WTC11 (cell line): ENCODE measurements around the gene FHIP1B. TPM values are rescaled to one million over a fixed set of nuclear protein-coding genes. Genes with fewer than 3 reads are reported as not detected.
A peak's percentile ranks its signal among the peaks of the same experiment; 100 is the strongest.

Experiments used
- ATAC-seq: fragments of 200-7000 bp; cut with Tn5 transposase; 2 replicates; pipeline ENCODE4 v1.10.0; 2021; ENCODE audit warnings: mild to moderate bottlenecking, moderate library complexity
- CTCF ChIA-PET: fragments of 300-600 bp; sonication (Branson Sonifier 250); formaldehyde crosslinking; loops from one replicate; lab custom pipeline; 2021; ENCODE audit warnings: antibody characterized with exemption; lab: Charles Lee
- POLR2A ChIA-PET: fragments of 350-600 bp; sonication (Branson Sonifier 250); formaldehyde crosslinking; loops from one replicate; lab custom pipeline; 2021; ENCODE audit warnings: antibody characterized with exemption; lab: Charles Lee
- DNase-seq: peaks from one replicate; pipeline ENCODE4 v3.0.0; 2021; ENCODE audit warnings: low spot score
- H3K27ac Mint-ChIP-seq: 2 replicates; pipeline ENCODE4 v1.8.0; 2021; ENCODE audit warnings: mixed read lengths
- H3K27me3 Mint-ChIP-seq: 2 replicates; pipeline ENCODE4 v1.8.0; 2021; ENCODE audit warnings: low read depth, mild to moderate bottlenecking, moderate library complexity, mixed read lengths
- H3K36me3 Mint-ChIP-seq: 2 replicates; pipeline ENCODE4 v1.8.0; 2021; ENCODE audit warnings: mixed read lengths
- H3K4me1 Mint-ChIP-seq: 2 replicates; pipeline ENCODE4 v1.8.0; 2022; ENCODE audit warnings: mixed read lengths
- H3K4me3 Mint-ChIP-seq: 2 replicates; pipeline ENCODE4 v1.8.0; 2021; ENCODE audit warnings: mild to moderate bottlenecking, moderate library complexity, mixed read lengths
- H3K9me3 Mint-ChIP-seq: 2 replicates; pipeline ENCODE4 v1.8.0; 2021; ENCODE audit warnings: mixed read lengths
- FOXJ3 ChIP-seq: sonication (generic); formaldehyde crosslinking; IDR thresholded peaks from 2 replicates; pipeline ENCODE4 v1.9.0; 2021; ENCODE audit warnings: missing genetic modification reagents, mild to moderate bottlenecking, borderline replicate concordance
- FOXP1 ChIP-seq: sonication (generic); formaldehyde crosslinking; IDR thresholded peaks from 2 replicates; pipeline ENCODE4 v1.8.0; 2022; ENCODE audit warnings: missing genetic modification reagents, mild to moderate bottlenecking, moderate library complexity, borderline replicate concordance
- GTF2I ChIP-seq: fragments of 250-450 bp; sonication (Bioruptor Pico); conservative IDR thresholded peaks from 2 replicates; pipeline ENCODE4 v1.4.0; 2021; ENCODE audit warnings: mild to moderate bottlenecking
- JAZF1 ChIP-seq: fragments of 250-450 bp; sonication (Bioruptor Pico); IDR thresholded peaks from 2 replicates; pipeline ENCODE4 v1.9.0; 2021; ENCODE audit warnings: moderate library complexity, mild to moderate bottlenecking, inconsistent platforms
- MLX ChIP-seq: sonication (generic); formaldehyde crosslinking; IDR thresholded peaks from 2 replicates; pipeline ENCODE4 v1.8.1; 2023; ENCODE audit warnings: mild to moderate bottlenecking, missing genetic modification reagents, moderate library complexity
- MXD4 ChIP-seq: fragments of 250-450 bp; sonication (Bioruptor Pico); IDR thresholded peaks from 2 replicates; pipeline ENCODE4 v1.8.0; 2021; ENCODE audit warnings: mild to moderate bottlenecking, moderate library complexity, borderline replicate concordance
- NR1H2 ChIP-seq: sonication (generic); formaldehyde crosslinking; IDR thresholded peaks from 2 replicates; pipeline ENCODE4 v1.9.0; 2021; ENCODE audit warnings: mild to moderate bottlenecking, moderate library complexity, missing genetic modification reagents
- SMAD3 ChIP-seq: sonication (generic); formaldehyde crosslinking; IDR thresholded peaks from 2 replicates; pipeline ENCODE4 v1.8.0; 2022; ENCODE audit warnings: missing genetic modification reagents, mild to moderate bottlenecking, borderline replicate concordance
- SMAD4 ChIP-seq: sonication (generic); formaldehyde crosslinking; IDR thresholded peaks from 2 replicates; pipeline ENCODE4 v1.8.0; 2022; ENCODE audit warnings: mild to moderate bottlenecking, missing genetic modification reagents
- TEAD1 ChIP-seq: sonication (generic); formaldehyde crosslinking; IDR thresholded peaks from 2 replicates; pipeline ENCODE4 v1.8.0; 2022; ENCODE audit warnings: mild to moderate bottlenecking, missing genetic modification reagents
- ZBTB43 ChIP-seq: sonication (generic); formaldehyde crosslinking; IDR thresholded peaks from 2 replicates; pipeline ENCODE4 v1.8.1; 2023; ENCODE audit warnings: mild to moderate bottlenecking, missing genetic modification reagents
- ZNF396 ChIP-seq: fragments of 250-450 bp; sonication (Bioruptor Pico); IDR thresholded peaks from 2 replicates; pipeline ENCODE4 v1.8.0; 2021; ENCODE audit warnings: mild to moderate bottlenecking, moderate library complexity, borderline replicate concordance
- total RNA-seq: library from RNA; stranded (reverse); gene quantifications from 3 replicates; pipeline ENCODE4 v1.2.3, GENCODE V29; 2021
- TF ChIP-seq, protein P1 (sequence below): fragments of 250-450 bp; sonication (Bioruptor Pico); IDR thresholded peaks from 2 replicates; pipeline ENCODE4 v2.1.2; 2022; ENCODE audit warnings: mild to moderate bottlenecking, moderate library complexity
- TF ChIP-seq, protein P2 (sequence below): sonication (generic); formaldehyde crosslinking; IDR thresholded peaks from 2 replicates; pipeline ENCODE4 v1.8.0; 2022; ENCODE audit warnings: mild to moderate bottlenecking, missing genetic modification reagents
- TF ChIP-seq, protein P3 (sequence below): sonication (generic); formaldehyde crosslinking; IDR thresholded peaks from 2 replicates; pipeline ENCODE4 v1.8.0; 2022; ENCODE audit warnings: mild to moderate bottlenecking, missing genetic modification reagents
- TF ChIP-seq, protein P4 (sequence below): sonication (generic); formaldehyde crosslinking; IDR thresholded peaks from 2 replicates; pipeline ENCODE4 v1.8.1; 2022; ENCODE audit warnings: low read depth, mild to moderate bottlenecking, moderate library complexity, missing genetic modification reagents, borderline replicate concordance
- TF ChIP-seq, protein P5 (sequence below): sonication (generic); formaldehyde crosslinking; IDR thresholded peaks from 2 replicates; pipeline ENCODE4 v1.8.1; 2022; ENCODE audit warnings: mild to moderate bottlenecking, missing genetic modification reagents, moderate library complexity, borderline replicate concordance

FHIP1B gene
- total RNA-seq, 1 experiment from 2014 or later = 24.8 TPM

DNA sequence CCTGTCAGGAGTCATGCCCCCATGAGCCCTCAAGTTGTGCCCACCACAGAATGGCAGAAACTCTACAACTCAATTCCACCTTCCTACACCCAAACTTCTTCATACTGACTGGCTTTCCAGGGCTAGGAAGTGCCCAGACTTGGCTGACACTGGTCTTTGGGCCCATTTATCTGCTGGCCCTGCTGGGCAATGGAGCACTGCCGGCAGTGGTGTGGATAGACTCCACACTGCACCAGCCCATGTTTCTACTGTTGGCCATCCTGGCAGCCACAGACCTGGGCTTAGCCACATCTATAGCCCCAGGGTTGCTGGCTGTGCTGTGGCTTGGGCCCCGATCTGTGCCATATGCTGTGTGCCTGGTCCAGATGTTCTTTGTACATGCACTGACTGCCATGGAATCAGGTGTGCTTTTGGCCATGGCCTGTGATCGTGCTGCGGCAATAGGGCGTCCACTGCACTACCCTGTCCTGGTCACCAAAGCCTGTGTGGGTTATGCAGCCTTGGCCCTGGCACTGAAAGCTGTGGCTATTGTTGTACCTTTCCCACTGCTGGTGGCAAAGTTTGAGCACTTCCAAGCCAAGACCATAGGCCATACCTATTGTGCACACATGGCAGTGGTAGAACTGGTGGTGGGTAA lies 35.1 kb downstream of the FHIP1B start, which contains the start of gene OR52W1:
Gene OR52W1, plus strand, starts transcription at position 51 of the 637 bp plus-strand sequence. Its CDS starts 0 bp downstream, at position 51.
- DNase-seq = no peak
- ATAC-seq = no peak
- Mint-ChIP-seq H3K36me3 (no peaks in the 10 kb centered on the region), H3K27me3 (no peaks in the 10 kb centered on the region), H3K4me3 (no peak within 1 kb of the TSS), H3K4me1 (peaks cover 9% of the 10 kb centered on the region), H3K27ac (no peak within 1 kb of the TSS), H3K9me3 (no peaks in the 10 kb centered on the region)
- TF ChIP-seq NR1H2 (CRISPR knock-in tag) (no peak), FOXJ3 (CRISPR knock-in tag) (no peak)
- POLR2A ChIA-PET = no interaction called here
- CTCF ChIA-PET = interaction anchor here (1.1 kb wide), 1 partner anchor 52 kb away, joined by 5 read pairs; no protein-coding TSS in a partner anchor

DNA sequence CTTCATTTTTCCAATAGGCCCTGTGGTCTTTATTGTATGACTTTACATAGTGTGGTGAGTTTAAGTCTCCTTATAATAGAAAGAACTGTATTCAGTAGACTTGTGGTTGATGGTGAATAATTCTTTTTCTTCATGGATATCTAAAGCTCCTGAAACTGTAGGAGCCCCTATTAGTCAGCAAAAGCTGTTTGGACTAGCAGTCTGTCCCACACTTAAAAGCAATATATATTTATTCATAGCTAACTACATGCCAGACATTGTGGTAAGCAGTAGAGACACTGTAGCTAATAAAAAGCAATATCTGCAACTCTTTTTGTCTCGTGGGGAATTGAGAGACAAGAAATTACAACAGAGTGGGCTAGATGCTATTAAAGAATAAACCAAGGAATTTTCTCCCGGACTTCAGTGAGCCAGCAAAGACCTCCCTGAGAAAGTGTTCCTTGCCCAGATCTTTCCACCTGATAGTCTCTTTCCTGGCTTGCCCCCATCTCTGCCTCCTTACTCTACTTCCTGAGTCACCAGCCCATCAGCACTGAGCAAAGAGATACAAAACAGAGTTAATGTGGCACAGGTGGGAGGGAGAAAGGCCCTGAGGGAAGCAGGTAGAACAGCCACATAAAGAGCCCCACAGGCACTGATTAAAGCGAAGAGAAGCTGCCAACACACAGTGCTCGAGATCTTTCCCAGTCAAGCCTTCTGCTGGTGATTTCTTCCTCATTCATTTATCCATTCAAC lies 36.8 kb downstream of the FHIP1B start:
- ChIA-PET CTCF (no interaction called here), POLR2A (no interaction called here)
- Mint-ChIP-seq H3K27ac (no peak overlapping the region), H3K9me3 (no peaks in the 10 kb centered on the region), H3K4me1 (peaks cover 9% of the 10 kb centered on the region), H3K4me3 (no peak overlapping the region), H3K27me3 (no peaks in the 10 kb centered on the region), H3K36me3 (no peaks in the 10 kb centered on the region)
- TF ChIP-seq, protein P1, sequence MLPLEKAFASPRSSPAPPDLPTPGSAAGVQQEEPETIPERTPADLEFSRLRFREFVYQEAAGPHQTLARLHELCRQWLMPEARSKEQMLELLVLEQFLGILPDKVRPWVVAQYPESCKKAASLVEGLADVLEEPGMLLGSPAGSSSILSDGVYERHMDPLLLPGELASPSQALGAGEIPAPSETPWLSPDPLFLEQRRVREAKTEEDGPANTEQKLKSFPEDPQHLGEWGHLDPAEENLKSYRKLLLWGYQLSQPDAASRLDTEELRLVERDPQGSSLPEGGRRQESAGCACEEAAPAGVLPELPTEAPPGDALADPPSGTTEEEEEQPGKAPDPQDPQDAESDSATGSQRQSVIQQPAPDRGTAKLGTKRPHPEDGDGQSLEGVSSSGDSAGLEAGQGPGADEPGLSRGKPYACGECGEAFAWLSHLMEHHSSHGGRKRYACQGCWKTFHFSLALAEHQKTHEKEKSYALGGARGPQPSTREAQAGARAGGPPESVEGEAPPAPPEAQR (CRISPR knock-in tag) = no peak
- TF ChIP-seq, protein P2, sequence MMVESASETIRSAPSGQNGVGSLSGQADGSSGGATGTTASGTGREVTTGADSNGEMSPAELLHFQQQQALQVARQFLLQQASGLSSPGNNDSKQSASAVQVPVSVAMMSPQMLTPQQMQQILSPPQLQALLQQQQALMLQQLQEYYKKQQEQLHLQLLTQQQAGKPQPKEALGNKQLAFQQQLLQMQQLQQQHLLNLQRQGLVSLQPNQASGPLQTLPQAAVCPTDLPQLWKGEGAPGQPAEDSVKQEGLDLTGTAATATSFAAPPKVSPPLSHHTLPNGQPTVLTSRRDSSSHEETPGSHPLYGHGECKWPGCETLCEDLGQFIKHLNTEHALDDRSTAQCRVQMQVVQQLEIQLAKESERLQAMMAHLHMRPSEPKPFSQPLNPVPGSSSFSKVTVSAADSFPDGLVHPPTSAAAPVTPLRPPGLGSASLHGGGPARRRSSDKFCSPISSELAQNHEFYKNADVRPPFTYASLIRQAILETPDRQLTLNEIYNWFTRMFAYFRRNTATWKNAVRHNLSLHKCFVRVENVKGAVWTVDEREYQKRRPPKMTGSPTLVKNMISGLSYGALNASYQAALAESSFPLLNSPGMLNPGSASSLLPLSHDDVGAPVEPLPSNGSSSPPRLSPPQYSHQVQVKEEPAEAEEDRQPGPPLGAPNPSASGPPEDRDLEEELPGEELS (CRISPR knock-in tag) = no peak
- peak; percentile 51 for ATAC-seq
- no peak for DNase-seq

DNA sequence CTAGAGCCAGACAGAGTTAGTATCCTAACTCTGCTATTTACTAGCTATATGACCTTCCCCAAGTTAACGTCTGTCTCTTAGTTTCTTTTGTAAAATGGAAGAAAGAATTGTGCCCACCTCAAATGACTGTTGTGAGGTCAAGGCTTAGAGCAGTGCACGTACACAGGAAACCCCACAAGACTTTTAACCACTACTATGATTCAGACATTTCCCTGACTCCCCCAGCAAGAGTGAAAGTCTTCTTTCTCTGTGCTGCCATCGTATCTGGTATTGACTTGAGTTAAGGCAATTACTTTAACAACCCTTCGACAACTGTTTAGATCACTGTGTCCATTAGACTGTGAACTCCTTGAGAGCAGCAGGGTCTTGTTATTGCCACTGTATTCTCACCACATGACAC lies 38.0 kb downstream of the FHIP1B start:
- no peaks in the 10 kb centered on the region; the same call in 1 of the 2 replicates for H3K9me3 Mint-ChIP-seq
- TF ChIP-seq FOXP1 (CRISPR knock-in tag) = no peak
- TF ChIP-seq, protein P3, sequence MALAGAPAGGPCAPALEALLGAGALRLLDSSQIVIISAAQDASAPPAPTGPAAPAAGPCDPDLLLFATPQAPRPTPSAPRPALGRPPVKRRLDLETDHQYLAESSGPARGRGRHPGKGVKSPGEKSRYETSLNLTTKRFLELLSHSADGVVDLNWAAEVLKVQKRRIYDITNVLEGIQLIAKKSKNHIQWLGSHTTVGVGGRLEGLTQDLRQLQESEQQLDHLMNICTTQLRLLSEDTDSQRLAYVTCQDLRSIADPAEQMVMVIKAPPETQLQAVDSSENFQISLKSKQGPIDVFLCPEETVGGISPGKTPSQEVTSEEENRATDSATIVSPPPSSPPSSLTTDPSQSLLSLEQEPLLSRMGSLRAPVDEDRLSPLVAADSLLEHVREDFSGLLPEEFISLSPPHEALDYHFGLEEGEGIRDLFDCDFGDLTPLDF = no peak
- no peak for TF ChIP-seq ZNF396
- TF ChIP-seq, all 79 proteins: peak for 0
- no peak overlapping the region for H3K27ac Mint-ChIP-seq
- no peaks in the 10 kb centered on the region for H3K27me3 Mint-ChIP-seq
- ATAC-seq (no peak), DNase-seq (no peak)
- H3K4me1 Mint-ChIP-seq = peaks cover 9% of the 10 kb centered on the region
- no peak overlapping the region for H3K4me3 Mint-ChIP-seq
- ChIA-PET CTCF (interaction anchor here (1.0 to 1.3 kb wide), 2 partner anchors 55 to 102 kb away, joined by 3 read pairs; no protein-coding TSS in a partner anchor), POLR2A (no interaction called here)
- H3K36me3 Mint-ChIP-seq = no peaks in the 10 kb centered on the region

GRCh38 chr11:6194065-6194581 lies 40.3 kb downstream of the FHIP1B start:
- POLR2A ChIA-PET = no interaction called here
- Mint-ChIP-seq H3K27ac (no peak overlapping the region), H3K27me3 (no peaks in the 10 kb centered on the region), H3K4me1 (no peaks in the 10 kb centered on the region), H3K4me3 (no peak overlapping the region), H3K9me3 (peaks cover 3% of the 10 kb centered on the region), H3K36me3 (no peaks in the 10 kb centered on the region)
- DNase-seq (no peak), ATAC-seq (no peak)
- CTCF ChIA-PET = no interaction called here
- TF ChIP-seq ZBTB43 (CRISPR knock-in tag) (no peak), MXD4 (CRISPR knock-in tag) (no peak), MLX (CRISPR knock-in tag) (no peak), GTF2I (CRISPR knock-in tag) (no peak), JAZF1 (CRISPR knock-in tag) (no peak), SMAD4 (CRISPR knock-in tag) (no peak), TEAD1 (CRISPR knock-in tag) (no peak), SMAD3 (no peak)
- TF ChIP-seq, protein P4, sequence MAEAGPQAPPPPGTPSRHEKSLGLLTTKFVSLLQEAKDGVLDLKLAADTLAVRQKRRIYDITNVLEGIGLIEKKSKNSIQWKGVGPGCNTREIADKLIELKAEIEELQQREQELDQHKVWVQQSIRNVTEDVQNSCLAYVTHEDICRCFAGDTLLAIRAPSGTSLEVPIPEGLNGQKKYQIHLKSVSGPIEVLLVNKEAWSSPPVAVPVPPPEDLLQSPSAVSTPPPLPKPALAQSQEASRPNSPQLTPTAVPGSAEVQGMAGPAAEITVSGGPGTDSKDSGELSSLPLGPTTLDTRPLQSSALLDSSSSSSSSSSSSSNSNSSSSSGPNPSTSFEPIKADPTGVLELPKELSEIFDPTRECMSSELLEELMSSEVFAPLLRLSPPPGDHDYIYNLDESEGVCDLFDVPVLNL (CRISPR knock-in tag) = no peak
- TF ChIP-seq, protein P5, sequence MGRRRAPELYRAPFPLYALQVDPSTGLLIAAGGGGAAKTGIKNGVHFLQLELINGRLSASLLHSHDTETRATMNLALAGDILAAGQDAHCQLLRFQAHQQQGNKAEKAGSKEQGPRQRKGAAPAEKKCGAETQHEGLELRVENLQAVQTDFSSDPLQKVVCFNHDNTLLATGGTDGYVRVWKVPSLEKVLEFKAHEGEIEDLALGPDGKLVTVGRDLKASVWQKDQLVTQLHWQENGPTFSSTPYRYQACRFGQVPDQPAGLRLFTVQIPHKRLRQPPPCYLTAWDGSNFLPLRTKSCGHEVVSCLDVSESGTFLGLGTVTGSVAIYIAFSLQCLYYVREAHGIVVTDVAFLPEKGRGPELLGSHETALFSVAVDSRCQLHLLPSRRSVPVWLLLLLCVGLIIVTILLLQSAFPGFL = no peak
